Activated CD4-positive, alpha-beta T cell treated with anti-CD3 and anti-CD28 coated beads for 4 hours (primary cell): ENCODE measurements around the gene NOCT.
"Not testable (repeated sequence)": the region's sequence is repeated elsewhere in the genome, so short reads cannot be mapped to it uniquely, and the experiment has no call there.

Experiments
- DNase-seq, 2 donors: peaks; one replicate each; pipeline ENCODE4 v3.0.0-alpha.2; 2020

The NOCT gene

DNA sequence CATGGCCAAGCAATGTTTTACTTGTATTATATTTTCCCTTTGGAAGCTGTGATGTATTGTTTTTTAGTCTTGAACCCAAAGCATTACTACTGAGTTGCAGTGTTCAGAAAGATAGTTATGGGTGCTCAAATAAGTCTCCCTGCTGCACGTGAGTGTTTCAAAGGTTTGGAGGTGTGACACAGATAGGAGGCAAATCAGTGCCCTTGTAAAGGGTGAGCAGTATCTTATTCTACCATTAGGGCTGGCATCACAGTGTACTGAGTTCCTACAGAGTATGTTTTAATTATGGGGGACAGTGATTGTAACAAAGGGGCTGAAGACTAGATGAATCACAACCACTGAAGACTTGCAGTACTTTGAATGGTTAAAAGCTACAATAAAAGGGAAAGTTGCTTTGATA, 38.3 kb downstream of the NOCT start:
- DNase-seq = no peak

DNA sequence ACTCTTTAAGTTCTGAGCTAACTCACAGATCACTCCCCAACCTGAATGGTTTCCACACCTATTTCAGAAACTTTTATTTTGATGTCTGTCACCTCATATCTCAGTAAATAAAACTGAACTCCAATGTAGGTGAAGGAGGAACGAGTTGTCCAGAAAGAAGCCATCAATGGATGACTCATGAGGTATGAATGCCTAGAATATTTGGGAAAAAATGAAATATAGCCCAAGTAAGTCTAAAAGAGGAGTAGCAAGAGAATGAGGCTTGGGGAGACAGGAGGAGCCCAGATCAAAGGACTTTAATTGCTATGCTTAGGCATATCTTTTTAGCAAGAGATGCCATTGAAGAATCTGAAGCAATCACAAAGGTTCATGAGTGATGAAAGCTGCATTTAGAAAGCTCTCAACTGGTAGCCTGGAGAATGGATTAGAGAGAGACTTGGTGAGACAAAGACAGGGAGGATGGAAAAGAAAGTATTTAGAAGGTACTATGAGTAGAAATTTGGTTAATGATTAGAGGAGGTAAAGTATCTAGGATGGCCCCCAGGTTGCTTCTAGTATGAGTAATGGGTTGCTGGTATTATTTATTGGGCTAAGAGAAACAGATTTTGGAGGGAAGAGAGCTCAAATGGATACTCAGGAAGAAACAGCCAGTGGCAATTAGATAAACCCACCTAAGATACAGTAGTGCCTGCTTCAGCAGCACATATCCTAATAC, 39.4 kb downstream of the NOCT start:
- no peak for DNase-seq

DNA sequence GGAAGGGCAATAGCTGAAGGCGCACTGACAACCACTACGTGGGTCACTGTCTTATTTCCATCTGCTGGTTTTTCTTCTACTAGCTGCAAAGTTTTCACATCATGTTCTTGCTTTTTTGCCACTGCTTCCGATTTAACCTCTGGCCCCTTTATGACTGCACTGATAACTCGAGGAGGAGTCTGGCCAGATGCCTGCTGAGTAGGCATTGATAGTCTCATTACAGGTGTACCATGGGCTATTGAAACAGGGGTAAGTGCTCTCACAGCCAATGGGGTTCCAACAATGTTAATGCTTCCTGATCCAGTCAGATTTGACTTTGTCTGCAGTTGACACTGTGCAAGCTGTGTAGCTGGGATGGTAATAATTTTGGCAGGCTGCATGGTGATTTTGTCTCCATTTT, 43.4 kb downstream of the NOCT start:
- DNase-seq = not testable (repeated sequence)

DNA sequence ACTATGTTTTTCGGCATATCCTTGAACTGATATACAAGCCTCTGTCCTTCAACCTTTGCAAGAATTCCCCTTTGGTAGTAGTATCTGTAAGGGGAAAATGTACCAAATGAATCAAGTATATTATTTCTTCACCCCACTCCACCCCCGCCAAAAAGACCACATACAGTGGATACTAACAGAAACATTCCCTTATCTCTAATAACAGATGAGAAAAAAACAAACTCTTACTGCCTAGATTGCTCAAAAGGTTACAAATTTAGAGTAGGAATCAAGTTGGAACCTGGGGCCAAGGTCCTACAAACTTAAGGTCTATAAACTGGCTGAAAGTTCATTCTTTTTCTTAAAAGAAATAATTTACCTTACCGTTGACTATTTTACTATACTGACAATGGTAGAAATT, 45.0 kb downstream of the NOCT start:
- no peak for DNase-seq

DNA sequence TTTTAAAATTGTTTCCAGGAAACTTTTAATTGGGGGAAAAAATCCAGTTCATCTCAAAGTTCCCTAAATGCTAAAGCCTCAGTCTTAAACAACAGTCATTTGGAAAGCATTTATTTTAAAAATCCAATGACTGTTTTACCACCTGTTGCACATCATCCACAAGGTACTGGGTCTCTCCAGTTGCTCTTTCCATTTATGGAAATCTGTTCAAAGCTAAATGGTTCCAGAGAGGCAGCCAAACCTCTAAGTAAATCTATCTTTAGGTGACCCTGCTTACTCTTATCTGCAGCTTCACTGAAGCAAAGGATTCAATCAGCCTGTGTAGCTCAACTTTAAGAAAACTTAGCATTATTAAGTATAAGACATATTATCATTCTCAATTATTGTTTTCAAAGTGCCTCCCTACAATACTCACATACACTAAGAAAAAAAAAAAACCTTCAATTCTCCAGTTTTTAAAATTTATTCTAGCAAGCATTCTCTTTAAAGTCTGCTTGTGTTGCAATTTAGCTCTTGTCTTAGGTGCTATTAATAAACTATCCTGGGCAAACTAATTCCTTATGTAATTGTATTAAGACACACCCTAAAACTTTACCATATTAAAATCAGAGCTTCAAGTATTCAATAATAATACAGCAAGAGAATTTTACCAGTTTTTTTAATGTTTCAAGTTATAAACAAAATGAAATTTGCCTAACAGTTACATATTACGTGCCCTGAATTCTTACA, 60.6 kb downstream of the NOCT start:
- no peak for DNase-seq

DNA sequence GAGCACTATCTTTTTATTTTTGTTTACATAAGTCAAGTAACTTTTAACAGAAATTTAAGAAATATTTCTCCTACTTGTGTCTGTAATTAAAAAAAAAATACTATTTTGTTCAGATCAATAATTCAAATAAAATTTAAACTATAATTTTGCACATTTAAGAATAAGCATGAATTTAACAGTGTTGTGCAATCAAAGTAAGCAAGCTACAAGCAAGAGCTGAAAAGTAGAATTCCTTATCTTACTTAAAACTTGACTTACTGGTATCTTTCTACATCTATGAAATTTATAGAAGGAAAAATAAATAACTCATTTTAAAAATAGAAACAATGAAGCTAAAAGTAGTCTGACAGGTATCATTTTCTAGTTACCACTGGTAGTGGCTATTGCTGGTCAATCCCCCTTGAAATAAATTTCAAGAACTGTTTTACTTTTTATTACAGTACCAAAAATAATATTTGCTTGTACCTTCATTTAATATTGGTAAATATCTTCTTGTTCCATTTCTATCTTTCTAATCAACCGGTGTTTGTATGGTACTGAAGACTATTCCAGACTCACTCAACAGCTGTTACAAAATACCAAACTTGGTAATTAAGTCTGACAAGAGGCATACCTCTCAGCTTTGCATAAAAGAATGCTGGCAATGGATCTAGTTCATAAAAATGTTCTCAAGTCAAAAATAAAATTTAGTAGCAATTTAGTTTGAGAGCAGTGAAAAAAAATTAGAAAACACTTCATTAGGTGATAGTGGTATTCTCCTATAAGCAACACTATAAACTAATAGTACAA, 62.2 kb downstream of the NOCT start:
- DNase-seq = no peak

DNA sequence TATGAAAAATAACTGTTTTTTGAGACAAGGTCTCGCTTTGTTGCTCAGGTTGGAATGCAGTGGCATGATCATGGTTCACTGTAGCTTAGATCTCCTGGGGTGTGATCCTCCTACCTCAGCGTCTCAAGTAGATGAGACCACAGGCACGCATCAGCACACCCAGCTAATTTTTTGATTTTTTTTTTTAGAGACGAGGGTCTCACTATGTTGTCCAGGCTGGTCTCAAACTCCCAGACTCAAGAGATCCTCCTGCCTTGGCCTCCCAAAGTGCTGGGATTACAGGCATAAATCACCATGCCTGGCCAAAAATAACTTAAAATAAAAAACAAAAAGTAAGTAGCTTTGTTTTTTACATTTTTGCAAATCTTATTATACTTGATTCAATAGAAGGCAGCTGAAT, 63.3 kb downstream of the NOCT start:
- DNase-seq = no peak

DNA sequence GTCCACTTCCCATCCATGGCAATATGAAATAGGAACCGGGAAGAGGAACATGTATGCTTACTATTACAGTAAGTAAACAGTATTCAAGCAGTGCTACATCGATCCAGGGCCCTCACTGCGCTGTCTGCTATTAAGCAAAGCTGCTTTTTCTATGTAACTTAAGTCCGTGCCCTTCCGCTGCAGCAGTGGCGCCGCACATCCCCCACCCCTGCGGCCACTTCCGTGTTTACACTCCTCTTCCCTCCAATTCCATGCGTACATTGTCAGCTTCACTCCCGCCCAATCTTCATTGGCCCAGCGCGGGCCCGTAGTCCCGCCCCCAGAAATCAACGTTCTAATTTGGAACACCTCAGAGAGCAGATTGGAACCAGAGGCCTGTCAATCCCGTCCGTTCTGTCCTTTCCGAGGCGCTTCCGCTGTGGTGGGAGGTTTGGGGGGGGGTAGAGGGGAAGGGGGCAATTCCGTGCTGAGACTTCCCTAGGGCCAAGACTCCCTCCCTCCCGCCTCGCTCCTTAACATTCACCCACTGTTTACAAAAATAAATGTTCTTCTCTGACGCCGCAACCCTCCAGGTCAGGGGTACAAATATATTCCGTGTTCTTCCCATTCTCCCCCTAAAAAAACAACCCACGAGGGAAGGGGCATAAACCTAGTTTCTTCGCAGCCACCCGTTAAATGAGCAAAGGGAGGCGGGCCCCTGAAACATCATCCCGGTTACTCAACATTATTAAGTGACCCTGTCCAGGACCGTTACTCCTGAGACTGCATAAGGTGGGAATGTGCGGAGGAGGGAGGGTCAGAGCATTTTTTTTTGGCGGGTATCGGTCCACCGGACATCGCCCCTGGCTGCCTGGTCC, 67.4 kb downstream of the NOCT start:
- DNase-seq = peak; percentile 81 to 86

DNA sequence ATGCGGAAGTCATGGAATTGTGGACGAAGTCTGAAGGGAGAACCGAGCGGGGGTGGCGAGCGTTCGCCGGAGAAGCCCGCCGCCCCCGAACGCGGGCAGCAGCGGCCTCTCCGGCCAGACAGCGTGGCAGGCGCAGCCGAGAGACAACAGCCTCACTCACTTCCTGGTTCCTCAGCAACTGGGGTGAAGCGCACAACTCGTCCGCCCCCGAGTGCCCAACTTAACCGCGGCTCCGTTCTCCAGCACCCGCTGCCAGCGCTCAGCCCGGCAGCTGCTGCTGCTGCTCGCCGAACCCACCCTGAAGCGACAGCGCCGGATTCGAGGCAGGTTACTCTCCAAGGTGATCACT, 68.0 kb downstream of the NOCT start:
- DNase-seq = peak; percentile 52 to 66

DNA sequence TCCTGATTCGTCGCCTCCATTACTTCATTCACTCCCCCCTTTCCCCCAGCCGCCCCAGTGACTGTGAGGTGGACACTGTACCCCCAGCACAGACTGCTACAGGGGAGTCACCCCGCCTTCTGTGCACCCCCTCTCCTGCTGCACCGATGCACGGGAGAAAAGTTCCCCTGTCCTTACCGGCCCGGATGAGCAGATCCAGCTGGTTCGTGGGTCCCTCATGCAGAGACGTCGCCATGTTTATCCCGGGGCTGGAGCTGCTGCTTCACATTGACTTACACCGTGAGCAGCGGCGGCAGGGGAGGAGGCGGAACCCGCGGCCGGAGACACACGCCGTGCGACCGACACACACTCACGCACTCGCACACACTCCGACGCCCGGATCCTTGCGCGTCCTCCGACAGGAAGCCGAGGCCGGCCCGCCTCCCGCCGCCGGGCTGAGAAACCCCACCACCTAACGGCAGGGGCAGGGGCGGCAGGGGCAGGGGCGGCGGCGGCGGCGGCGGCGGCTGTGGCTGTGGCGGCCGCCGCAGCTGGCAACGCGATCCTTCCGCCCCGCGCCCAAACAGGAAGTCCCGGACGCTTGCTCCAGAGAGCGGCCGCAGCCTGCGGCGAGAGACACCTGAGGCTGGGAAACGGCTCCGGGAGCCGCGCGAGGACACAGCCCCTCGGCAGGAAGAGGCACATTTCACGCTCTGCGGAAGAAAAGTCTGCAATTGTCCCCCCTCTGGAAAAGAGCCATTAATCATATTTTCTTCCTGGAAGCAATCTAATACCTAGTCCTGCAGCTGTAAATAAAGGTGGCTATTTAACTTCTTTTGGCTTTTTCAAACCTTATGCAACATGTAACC, 68.6 kb downstream of the NOCT start:
- DNase-seq = peak; percentile 73 to 75

DNA sequence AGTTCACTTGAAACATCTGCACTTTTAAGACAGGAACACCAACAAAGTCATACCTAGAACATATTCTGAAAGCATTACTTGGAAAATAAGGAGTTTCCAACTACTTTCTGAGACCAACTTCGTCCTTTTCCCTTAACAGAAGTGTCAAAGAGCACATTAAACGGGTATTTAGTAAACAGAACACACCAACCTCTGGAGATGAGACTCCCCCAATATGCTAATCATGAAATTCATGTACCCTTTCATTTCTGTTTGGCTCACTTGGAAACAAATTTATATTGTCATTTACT, 69.2 kb downstream of the NOCT start:
- no peak for DNase-seq

DNA sequence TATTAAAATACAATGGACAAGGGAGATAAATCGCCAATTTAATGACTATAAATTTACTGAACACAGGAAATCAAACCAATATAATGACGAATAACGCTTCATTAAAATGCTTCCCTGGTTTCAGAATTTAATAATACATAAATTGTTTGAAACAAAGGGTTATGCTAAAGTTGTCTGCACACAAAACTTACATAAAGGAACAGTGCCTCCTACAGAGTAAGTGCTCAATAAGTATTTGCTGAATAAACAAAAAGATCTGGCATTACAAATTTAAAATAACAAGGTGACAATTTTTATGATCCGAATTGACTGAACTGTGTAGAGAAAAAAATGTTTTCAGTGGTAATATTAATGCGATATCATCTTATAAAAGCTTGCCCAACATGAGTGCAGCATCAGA, 69.6 kb downstream of the NOCT start:
- no peak for DNase-seq

DNA sequence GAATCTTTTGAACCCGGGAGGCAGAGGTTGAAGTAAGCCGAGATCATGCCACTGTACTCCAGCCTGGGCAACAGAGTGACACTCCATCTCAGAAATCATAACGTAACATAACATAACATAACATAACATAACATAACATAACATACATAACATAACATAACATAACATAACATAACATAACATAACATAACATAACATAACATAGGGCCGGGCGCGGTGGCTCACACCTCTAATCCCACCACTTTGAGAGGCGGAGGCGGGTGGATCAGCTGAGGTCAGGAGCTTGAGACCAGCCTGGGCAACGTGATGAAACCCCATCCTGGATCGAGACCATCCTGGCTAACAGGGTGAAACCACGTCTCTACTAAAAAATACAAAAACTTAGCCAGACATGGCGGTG, 76.7 kb downstream of the NOCT start:
- DNase-seq = no peak
